DMS53 treated with DMSO at 0.1 percent for 48 hours (cell line): ENCODE results near the gene UBE2D2.

Source experiments
- DNase-seq: peaks from one replicate; lab custom pipeline; 2025; ENCODE audit not compliant: unreplicated experiment; lab: John Stamatoyannopoulos, UW

The UBE2D2 gene

DNA sequence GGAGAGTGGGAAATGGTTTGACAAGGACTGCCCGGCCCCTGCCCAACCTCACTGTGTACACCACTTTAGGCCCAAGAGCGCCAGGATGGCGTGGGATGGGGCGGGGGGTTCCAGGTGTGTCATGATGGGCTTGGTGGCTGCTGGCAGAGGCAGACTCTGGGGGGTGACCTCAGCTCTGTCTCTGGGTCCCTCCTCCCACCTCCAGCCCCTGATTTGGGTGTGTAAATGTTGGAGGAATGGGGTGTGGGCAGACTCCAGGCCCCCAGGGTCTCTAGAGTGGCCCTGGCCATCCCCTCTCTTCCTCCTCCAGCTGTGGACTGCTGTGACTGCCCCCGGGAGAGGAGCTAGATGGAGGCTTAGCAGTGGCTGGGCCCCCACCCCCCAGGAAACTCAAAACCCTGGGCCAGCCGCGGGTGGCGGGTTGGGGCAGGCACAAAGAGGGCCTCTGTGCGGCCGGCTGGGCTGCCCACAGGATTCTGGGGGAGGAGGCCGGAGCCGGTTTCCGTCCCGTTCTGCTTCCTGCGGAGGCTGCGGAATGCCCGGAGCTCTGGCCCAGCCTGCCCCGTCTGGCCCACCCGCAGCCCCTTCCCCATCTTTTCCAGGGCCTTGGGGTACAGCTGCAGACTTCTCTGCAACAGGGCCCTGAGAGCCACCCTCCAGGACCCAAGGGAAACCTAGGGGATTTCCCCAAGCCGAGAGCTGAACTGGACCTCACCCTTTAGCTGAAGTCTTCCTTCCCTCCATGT, 110.1 kb downstream of the UBE2D2 start:
- DNase-seq: no peak

DNA sequence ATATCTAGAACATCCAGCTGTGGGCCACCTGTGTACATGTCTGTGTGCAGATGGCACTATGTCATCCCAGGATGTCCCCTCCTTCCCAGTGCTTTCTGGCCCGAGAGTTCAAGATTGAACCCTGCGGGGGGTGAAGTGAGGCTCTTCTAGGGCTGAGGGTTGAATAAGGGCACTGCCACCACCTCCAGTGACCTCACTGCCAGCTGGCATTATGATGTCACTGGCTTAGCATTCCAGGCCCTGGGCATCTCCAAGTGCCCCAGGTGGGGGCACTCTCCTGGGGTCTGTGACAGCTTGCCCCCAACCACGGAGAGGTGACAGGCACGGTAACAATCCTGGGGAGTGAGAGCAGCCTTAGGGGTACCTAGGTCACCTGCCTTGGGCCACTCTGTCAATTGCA, 114.1 kb downstream of the UBE2D2 start:
- DNase-seq: no peak

DNA sequence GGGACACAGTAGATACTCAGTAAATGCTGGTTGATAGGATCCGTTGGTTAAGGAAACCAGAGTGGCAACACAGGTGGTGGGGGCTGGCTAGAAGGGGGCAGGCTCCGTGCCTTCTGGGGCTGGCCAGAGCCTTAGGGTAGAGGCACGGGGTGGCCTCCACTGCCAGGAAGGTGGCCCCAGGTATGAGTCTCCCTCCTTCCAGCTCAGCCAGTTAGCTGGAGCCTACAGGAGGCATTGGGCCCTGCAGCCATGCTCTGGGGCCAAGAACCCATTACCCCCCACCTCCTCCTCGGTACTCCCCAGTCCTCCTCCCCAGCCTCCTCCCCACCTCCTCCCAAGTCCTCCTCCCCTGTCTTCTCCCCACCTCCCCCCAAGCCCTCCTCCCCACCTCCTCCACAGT, 114.7 kb downstream of the UBE2D2 start:
- DNase-seq: no peak

DNA sequence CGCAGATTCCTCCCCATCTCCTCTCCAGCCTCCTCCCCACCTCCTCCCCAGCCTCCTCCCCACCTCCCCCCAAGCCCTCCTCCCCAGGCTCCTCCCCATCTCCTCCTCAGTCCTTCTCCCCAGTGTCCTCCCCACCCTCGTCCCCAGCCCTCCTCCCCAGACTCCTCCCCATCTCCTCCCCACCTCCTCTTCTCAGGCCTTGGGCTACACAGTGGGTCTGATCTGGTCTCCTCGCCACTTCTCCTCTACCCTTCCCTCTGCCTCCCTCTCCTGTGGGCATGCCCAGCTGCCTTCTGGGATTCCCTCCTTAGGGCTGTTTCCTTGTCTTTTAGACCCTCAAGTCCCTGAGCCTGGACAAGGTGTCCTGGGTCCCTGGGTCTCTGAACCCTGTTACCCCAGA, 115.3 kb downstream of the UBE2D2 start:
- no peak for DNase-seq

DNA sequence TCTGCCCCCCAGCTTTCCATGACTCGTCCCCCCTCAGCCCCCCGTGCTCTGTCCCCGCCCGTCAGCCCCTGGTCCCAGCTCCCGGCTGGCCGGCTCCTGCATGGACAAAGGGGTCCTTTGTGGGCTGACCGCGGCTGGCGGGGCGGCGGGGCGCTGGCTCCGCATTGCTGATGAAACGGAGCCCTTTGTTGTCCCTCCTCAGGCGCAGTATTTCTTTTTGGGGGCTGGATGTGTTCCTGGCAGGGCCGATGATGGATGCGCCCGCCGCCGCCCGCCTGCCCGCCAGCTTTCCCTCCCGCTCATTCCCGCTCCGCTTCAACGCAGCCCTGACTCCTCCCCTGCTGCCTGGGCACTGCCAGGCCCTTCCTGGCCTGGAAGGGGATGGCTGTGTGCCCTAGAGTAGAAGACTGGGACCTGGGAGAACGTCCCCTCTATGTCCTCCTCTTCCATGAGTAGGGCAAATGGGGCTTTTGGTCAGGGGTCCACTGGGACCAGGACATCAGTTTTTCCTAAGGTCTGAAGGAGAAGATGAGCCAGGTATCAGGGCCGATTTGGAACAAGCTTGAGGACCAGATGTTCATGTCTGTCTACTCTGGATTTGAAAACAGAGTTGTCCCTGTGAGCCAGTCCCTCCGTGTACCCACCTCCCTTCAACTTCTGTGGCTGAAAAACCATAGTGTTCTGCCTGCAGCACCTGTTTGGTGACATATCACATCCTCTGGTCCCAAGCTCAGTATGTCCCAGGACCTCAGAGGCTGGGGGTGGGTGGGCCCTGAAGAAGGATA, 116.0 kb downstream of the UBE2D2 start:
- DNase-seq: no peak
